Peyer's patch (tissue), 4 donors: ENCODE results near the gene TECTA.

Experiments
- CTCF ChIP-seq, 6 experiments: fragments of 450-650 bp in 4 of 6; fragments of 200-600 bp in 2 of 6; sonication (generic) in 1 of 6; IDR thresholded peaks; one replicate each; pipeline ENCODE4 v1.5.1; 2017 to 2019; ENCODE audit warnings: antibody characterized with exemption in 6 of 6, mild to moderate bottlenecking in 3 of 6, moderate library complexity in 1 of 6
- POLR2A ChIP-seq, 2 donors: fragments of 450-650 bp; IDR thresholded peaks; one replicate each; pipeline ENCODE4 v1.5.1; 2017; ENCODE audit warnings: antibody characterized with exemption in 2 of 2, mild to moderate bottlenecking in 2 of 2, moderate library complexity in 2 of 2

- TF ChIP-seq POLR2A (IDR thresholded peaks at IDR 0.05) (no peak), CTCF (IDR thresholded peaks at IDR 0.05) (no peak)
Measured at GRCh38 chr11:121100943-121101342, at the start of gene TECTA.
